Measurements from ENCODE around the gene ZNF385C.

The ZNF385C gene

DNA sequence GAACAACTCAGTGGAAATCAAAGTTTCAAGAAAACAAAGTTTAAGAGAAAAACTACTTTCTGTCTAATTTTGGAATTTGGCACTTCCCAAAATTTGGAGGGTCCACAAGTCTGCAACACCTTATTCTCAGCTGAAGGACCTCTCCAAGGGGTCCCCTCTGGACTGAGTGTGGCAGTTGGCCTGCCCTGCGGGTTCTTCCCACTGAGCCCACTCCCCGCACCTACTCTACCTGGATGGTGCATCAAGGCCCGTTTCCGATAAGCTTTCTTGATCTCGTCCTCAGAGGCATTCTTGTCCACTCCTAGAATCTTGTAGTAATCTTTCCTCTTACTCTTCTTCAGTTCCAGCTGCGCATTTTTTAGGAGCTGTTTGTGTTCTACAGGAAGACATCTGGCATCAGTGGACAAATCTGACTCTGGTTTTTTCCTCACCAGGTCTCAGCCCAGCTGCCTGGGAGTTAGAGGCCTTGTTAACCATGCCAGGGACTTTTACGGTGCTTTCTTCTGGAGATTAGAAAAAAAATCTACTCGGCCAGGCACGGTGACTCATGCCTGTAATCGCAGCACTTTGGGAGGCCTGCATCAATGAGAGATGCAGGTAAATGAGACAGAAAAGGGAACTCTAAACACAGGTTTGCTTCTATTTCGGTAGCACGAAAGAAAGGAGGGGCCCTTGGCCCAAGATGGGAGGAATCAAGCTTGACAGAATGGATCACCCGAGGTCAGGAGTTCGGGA lies 116.1 kb downstream of the ZNF385C start:
- DNase-seq: no peak

DNA sequence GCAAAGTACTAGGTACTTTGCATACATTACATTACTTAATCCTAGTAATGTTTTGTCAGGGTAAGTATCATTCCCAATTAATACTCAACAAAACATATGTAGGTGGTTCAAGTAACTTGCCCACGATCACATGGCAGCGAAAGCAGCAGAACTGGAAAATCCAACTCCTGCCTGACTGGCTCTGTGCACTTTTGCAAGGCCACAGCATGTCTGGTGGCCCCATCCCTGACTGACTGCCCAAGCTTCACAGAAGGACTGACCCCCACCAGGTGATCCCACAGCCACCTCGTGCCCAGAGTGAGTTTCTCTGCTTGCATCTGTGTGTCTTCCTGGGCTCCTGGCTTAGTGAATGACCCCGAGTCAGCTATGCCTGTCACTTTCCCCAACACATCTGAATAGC lies 120.3 kb downstream of the ZNF385C start:
- no peak for DNase-seq

DNA sequence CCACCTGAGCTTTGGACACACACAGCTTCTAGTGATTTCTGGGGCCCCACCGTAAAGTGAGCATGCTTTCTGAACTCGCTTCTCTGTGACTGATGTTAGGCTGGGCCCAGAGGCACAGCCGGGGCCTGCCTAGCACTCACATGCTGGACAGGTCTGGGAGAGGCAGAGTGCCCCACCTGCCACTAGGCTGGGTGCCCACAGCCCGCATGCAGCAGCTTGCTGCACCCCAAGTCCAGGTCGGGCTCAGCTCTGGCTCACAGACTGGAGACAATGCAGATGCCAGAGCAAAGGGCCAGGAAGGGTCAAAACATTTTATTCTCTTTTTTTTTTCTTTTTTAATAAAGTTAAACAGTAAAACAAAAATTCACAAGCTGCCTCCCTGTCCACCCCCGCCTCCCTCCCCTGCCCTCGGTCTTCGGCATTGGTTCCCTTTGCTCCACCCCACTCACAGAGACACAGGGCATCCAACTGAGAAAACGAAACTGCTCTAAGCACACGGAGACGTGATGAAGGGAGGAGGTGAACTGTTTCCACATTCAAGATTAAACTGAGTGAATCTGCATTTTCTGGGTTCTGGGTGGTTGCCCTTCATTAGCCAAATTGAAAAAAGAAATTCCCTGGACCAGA lies 122.0 kb downstream of the ZNF385C start:
- DNase-seq: no peak

All from KG1 (cell line).